ENCODE results near the gene RAD51B. TPM values are rescaled to one million over a fixed set of nuclear protein-coding genes. Genes with fewer than 3 reads are reported as not detected.
A peak's percentile ranks its signal among the peaks of the same experiment; 100 is the strongest.

The RAD51B gene
- polyA plus RNA-seq, 1 donor (not counting 4 experiments of a cell fraction or from before 2014, with no cell fraction given), result 13.3 TPM

GRCh38 chr14:68585690-68586089 lies 766.1 kb downstream of the RAD51B start:
- Histone ChIP-seq H4K20me1 (ENCODE audit: control insufficient read depth, extremely low read depth, insufficient read depth, low read length) (no peaks in the 10 kb centered on the region), H2AFZ (ENCODE audit: control insufficient read depth, low read length) (no peak overlapping the region), H3K4me3 (ENCODE audit: control insufficient read depth in 2 of 3, extremely low read depth in 1 of 3, insufficient read depth in 2 of 3, low read depth in 1 of 3, low read length in 3 of 3) (no peak overlapping the region), H3K9ac (ENCODE audit: control insufficient read depth, extremely low read depth, insufficient read depth, low read length) (no peak overlapping the region), H3K9me3 (ENCODE audit: control insufficient read depth, low read depth, low read length) (no peaks in the 10 kb centered on the region), H3K27me3 (ENCODE audit: control insufficient read depth, extremely low read depth, insufficient read depth, low read length) (no peaks in the 10 kb centered on the region), H3K4me2 (ENCODE audit: control insufficient read depth, extremely low read depth, insufficient read depth, low read depth, low read length) (no peak overlapping the region), H3K79me2 (ENCODE audit: control insufficient read depth, insufficient read depth, low read length) (no peaks in the 10 kb centered on the region), H3K9me1 (ENCODE audit: control insufficient read depth, extremely low read depth, insufficient read depth, low read length) (no peaks in the 10 kb centered on the region), H3K36me3 (ENCODE audit: control insufficient read depth in 2 of 2, extremely low read depth in 1 of 2, insufficient read depth in 2 of 2, low read length in 2 of 2) (no peaks in the 10 kb centered on the region), H3K27ac (ENCODE audit: control insufficient read depth, insufficient read depth, low read length) (no peak overlapping the region), H3K4me1 (ENCODE audit: control insufficient read depth, extremely low read depth, insufficient read depth, low read length) (peaks cover 20% of the 10 kb centered on the region)
- dilution Hi-C loops (cut with MboI; ENCODE audit: extremely low pct_ligation_motif_present, low sequenced_read_pairs), result no loop called here
- FAIRE-seq, result no peak
- TF ChIP-seq CTCF (optimal IDR thresholded peaks at IDR 0.05 in 1 of 3, IDR thresholded peaks at IDR 0.05 in 1 of 3, conservative IDR thresholded peaks at IDR 0.05 in 1 of 3; ENCODE audit: extremely low read depth in 1 of 3, insufficient read depth in 2 of 3, low read length in 3 of 3) (no peak), EZH2 (IDR thresholded peaks at IDR 0.05; ENCODE audit: low read length) (no peak)
- DNase-seq (ENCODE audit: low read depth, low spot score), result no peak

- no peak overlapping the region for H3K27ac ChIP-seq (ENCODE audit: control insufficient read depth, insufficient read depth, low read length)
- H2AFZ ChIP-seq (ENCODE audit: control insufficient read depth, low read length), result peak overlapping the region; percentile 60
- no peak overlapping the region for H3K9ac ChIP-seq (ENCODE audit: control insufficient read depth, extremely low read depth, insufficient read depth, low read length)
- DNase-seq (ENCODE audit: low read depth, low spot score), result no peak
- TF ChIP-seq EZH2 (IDR thresholded peaks at IDR 0.05; ENCODE audit: low read length), result no peak
- TF ChIP-seq CTCF (optimal IDR thresholded peaks at IDR 0.05 in 1 of 3, IDR thresholded peaks at IDR 0.05 in 1 of 3, conservative IDR thresholded peaks at IDR 0.05 in 1 of 3; ENCODE audit: extremely low read depth in 1 of 3, insufficient read depth in 2 of 3, low read length in 3 of 3), result no peak
- H3K9me3 ChIP-seq (ENCODE audit: control insufficient read depth, low read depth, low read length), result no peaks in the 10 kb centered on the region
- H3K36me3 ChIP-seq (ENCODE audit: control insufficient read depth in 2 of 2, extremely low read depth in 1 of 2, insufficient read depth in 2 of 2, low read length in 2 of 2), result no peaks in the 10 kb centered on the region
- H3K27me3 ChIP-seq (ENCODE audit: control insufficient read depth, extremely low read depth, insufficient read depth, low read length), result no peaks in the 10 kb centered on the region
- dilution Hi-C loops (cut with MboI; ENCODE audit: extremely low pct_ligation_motif_present, low sequenced_read_pairs), result no loop called here
- peak; percentile 46 for FAIRE-seq
- no peak overlapping the region for H3K4me3 ChIP-seq (ENCODE audit: control insufficient read depth in 2 of 3, extremely low read depth in 1 of 3, insufficient read depth in 2 of 3, low read depth in 1 of 3, low read length in 3 of 3)
- H3K4me2 ChIP-seq (ENCODE audit: control insufficient read depth, extremely low read depth, insufficient read depth, low read depth, low read length), result peak overlapping the region; percentile 15
- no peaks in the 10 kb centered on the region for H3K9me1 ChIP-seq (ENCODE audit: control insufficient read depth, extremely low read depth, insufficient read depth, low read length)
- peaks cover 20% of the 10 kb centered on the region for H3K4me1 ChIP-seq (ENCODE audit: control insufficient read depth, extremely low read depth, insufficient read depth, low read length)
- H3K79me2 ChIP-seq (ENCODE audit: control insufficient read depth, insufficient read depth, low read length), result no peaks in the 10 kb centered on the region
- H4K20me1 ChIP-seq (ENCODE audit: control insufficient read depth, extremely low read depth, insufficient read depth, low read length), result no peaks in the 10 kb centered on the region
These were observed 767.5 kb downstream of the RAD51B start for GRCh38 chr14:68586896-68587751.

Data from keratinocyte (primary cell).